Limb (tissue), 2 donors: ENCODE results near the gene ADAD2.
A peak's percentile ranks its signal among the peaks of the same experiment; 100 is the strongest.

ENCODE experiments used
- DNase-seq, 2 donors: peaks; one replicate each; pipeline ENCODE4 v3.0.0-alpha.2; 2016; ENCODE audit errors: extremely low spot score in 2 of 2

ADAD2 gene

DNA sequence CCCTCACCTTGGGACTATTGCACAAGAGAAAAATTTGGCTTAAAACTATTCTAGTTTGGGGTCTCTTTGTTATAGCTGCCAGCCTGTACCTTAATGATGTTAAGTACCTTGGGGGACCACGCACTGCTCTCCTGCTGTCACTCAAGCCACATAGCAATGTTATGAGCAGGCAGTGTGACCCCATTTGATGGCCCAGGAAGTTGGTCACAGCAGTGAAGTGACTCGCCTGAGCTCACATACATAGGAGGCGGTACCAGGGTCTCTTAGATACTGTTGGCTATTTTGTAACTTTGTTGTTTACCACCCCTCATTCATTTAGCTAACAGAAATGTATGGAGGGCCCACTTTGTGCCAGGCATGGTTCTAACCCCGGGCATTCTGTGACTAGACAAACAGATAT is 32.5 kb downstream of the ADAD2 start:
- DNase-seq, result no peak

DNA sequence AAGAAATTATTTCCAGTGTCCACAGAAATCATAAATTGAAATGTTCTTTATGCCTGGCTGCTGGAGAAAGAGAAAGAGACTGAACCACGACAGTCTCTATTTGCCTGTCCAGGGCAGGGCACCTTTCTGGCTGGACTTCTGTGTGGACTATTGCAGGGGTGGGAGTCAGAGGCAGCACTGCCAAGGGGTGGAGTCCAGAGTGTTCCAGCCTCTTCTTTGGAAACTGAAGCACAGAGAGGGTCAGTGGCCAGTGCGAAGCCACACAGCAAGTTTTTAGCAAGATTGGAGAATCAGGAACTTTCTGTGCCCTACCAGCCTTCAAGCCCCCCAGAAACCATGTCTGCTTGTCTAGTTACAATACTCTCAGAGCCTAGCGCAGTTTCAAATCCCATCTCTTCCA is 33.6 kb downstream of the ADAD2 start:
- no peak for DNase-seq

DNA sequence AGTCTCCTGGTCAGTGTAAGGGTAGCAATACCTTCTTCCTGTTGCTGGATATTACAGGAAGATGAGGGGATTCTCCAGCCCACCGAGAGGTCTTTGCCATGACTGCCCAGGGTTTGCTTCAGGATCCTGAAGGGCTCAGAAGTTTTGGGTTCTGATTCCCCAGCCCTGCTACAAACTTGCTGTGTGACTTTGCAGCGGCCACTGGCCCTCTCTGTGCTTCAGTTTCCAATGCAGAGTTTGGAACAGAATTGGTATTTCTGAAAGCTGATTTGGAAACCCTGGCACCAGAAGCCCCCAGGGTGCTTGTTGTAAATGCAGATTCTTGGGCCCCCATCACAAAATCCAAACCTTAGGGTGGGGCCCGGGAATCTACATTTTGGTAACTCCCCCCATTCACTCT is 34.2 kb downstream of the ADAD2 start:
- DNase-seq, result no peak

GRCh38 chr16:84225571-84225970 is 34.6 kb downstream of the ADAD2 start:
- no peak for DNase-seq

GRCh38 chr16:84226026-84226425 is 35.1 kb downstream of the ADAD2 start:
- DNase-seq, result no peak

- DNase-seq, result no peak
Observed at GRCh38 chr16:84227548-84227947, 36.6 kb downstream of the ADAD2 start.

DNA sequence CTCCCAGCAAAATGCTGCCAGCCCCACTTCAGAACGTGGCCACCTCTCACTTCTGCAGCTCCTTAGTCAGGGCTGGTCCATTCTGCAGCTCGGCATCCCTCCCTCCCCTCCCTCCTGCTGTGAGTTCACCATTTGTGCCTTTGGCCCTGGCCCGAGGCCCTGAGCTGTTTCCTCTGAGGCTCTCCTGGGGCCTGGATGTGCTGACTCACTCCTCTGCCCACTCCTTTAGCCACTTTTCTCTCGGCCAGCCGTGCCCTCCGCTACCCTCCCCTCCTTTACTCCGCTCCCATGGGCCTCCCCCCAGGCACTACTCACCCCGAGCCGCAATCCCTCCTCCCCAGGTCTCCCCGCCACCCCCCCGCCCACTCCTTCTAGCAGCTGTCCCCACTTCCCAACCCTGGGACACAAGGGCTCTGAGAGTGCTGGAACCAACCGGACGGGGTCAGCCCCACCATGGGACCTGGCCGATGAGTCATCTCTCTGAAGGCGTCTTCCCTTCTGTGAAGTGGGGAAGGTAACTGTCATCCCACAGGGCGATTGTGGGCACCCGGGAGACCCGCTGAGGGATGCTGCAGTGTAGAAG is 37.4 kb downstream of the ADAD2 start:
- DNase-seq, result peak; percentile 47 to 49

- DNase-seq, result no peak
Observed at GRCh38 chr16:84229471-84229870, 38.5 kb downstream of the ADAD2 start.

DNA sequence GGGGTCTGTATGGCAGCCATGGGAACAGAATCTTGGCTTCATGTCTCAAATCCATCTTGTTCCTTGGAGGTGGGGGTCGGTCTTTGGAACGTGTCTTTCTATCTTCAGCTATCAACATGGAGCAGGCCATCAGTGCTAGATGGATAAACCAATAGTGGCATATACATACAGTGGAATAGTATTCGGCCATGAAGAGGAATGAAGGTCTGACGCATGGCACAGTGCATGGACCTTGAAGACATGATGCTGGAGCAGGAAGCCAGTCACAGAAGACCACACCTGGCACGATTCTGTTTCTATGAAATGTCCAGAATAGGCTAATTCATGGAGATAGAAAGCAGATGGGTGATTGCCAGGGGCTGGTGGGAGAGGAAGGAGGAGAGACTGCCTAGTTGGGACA is 41.1 kb downstream of the ADAD2 start:
- DNase-seq, result no peak

GRCh38 chr16:84232969-84233368 is 42.0 kb downstream of the ADAD2 start:
- DNase-seq, result no peak

DNA sequence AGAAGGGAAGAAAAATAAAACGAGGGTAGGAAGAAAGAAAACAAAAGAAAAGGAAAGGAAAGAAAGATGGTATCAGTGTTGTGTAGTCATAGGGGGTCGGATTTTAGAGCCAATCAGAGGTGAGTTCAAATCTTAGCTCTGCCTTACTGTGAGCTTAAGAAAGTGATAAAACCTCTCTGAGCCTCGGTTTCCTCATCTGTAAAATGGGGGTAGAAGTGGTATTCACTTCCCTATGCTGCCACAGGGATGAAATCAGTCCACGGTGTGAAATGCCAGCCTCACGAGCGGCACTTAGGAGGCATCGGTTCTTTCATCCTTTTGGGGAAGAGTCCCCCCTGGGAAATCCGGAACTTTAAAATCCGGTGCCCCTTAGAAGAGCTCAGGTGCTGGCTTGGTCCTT is 42.8 kb downstream of the ADAD2 start:
- DNase-seq, result no peak

DNA sequence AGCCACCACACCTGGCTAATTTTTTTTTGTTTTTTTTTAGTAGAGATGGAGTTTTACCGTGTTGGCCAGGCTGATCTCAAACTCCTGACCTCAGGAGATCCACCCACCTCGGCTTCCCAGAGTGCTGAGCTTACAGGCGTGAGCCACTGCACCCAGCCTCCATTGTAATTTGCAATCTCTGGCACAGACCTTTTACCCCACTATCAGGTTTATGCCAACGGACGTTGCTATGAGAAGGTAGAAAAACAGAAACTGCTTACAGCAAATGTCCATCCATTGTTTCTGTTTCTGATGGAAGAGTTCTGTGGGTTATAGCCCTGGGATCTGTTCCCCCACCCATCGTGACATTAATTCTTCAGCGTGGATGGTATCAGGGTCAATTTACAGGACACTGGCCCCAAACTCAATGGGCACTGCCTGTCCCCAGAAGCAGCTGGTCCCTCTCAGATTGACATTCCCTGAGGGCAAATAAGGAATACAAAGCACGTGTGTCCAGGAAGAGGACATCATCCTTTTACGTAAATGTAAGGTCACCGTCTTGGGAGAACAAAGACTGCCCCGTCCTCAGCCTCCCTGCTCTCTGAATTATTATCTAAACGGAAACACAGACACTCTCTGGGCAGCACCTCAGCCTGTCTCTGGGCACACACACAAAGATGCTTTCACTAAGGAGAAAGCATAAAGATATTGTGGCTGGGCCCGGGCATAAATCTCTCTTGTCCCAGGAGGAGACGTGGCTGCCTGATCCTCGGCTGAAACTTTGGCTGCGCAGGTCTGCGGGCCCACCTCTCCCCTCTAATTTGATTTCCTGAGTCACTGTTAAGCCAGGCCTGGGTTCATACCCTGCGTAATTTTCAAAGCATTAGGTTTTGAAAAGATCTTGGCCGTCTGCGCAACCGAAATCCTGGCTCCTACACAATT is 43.6 kb downstream of the ADAD2 start:
- peak in 1 of 2 donors; percentile 27 for DNase-seq

DNA sequence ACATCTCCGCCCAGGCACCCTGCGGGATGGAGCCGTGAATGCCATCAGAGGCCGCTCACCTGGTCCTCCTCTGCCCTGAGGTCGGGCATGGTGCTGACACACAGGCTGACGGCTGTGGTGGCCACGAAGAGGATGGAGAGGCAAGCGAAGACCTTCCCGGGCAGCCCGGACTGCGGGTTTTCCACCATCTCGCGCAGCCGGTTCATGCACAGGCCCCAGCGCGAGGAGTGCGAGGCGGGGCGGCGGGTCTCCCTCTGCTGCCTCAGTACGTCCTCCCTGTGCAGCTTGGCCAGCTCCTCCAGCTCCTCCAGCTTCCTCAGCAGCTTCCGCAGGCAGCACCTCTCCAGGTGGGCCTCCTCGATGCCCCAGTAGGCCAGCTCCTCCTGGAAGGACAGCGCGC is 45.7 kb downstream of the ADAD2 start:
- no peak for DNase-seq

GRCh38 chr16:84237994-84238750 is 47.2 kb downstream of the ADAD2 start:
- DNase-seq, result no peak

DNA sequence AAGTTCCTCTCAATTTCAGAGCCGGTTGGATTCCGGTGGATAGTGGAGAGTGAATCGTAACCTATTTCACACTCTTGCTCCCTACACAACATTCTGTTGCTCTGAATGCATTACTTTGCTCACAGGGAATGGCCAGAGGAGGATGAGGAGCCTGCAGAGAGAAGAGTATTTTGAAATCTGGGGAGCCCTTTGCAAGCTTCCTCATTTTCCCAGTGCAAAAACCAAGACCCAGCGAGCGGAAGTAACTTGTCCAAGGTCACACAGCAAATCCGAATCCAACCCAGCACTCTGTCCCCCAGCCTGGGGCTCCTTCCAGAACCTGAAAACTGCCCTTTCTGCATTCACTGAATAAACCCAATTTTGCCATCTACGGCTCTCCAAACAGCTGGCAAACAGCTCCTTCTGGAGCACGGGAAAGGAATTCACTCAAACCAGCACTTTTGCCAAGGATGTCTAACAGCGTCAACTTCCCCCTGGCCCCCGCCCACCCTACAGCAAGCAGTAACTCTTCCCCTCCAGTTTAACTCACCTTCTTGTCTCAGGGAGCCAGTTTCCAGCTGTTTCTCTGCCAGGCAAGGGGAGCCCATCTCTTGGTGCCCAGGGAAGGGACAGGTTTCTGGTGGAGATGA is 48.3 kb downstream of the ADAD2 start:
- peak in 1 of 2 donors; percentile 38 for DNase-seq

- DNase-seq, result peak in 1 of 2 donors; percentile 49
Observed at GRCh38 chr16:84239909-84240308, 49.0 kb downstream of the ADAD2 start, which contains the start of gene KCNG4. TSS of gene KCNG4 (minus strand) at chr16:84240012. CDS start at chr16:84237485, 2,527 bp downstream.

DNA sequence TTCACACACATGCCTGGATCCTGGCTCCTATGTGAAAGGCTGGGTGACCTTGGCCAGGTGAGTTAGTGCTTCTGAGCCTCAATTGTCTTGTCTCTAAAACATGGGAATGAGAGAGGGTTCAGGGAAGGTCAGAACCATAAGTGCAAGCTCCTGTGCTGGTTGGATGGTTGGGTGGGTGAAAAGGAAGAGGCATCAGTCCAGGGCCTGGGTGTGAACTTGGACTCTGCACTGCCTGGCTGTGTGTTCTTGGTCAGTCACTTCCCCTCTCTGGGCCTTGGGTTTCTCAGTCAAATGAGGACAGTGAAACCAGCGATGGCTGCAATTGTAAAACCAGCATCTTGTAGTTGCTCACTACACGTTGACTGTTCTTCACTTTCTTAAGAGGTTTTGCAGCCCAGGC is 49.5 kb downstream of the ADAD2 start:
- no peak for DNase-seq

DNA sequence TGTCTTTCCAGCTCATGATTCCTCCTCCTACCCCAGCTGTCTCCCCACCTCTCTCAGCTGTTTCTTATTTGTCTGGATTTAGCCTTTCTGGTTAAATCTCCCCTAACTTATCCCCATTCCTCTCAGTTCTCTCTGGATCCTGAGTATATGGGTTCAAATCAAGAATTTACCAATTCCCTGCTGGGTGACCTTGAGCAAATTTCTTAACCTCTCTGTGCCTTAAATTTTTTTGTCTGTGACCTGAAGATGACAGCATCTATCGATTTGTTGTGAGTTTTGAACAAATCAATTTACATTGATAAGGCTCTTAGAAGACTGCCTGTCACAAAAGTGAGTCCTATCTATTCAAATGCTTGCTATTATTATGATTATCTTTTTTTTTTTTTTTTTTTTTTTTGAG is 50.8 kb downstream of the ADAD2 start:
- DNase-seq, result no peak

DNA sequence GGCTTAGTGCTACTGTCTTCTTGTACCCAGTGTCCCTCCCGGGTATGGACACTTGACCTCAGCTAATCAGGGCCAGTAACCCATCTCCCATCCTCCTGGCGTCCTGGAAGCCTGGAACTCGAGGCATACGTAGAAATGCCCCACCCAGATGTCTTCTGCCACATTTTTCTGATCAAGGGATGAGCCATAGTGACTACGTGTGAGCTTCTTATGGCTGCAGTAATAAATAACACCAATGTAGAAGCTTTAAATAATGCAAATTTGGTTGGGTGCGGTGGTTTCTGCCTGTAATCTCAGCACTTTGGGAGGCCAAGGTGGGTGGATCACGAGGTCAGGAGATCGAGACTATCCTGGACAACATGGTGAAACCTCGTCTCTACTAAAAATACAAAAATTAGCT is 51.9 kb downstream of the ADAD2 start:
- no peak for DNase-seq

- DNase-seq, result no peak
Observed at GRCh38 chr16:84243732-84244131, 52.8 kb downstream of the ADAD2 start.

- DNase-seq, result no peak
Observed at GRCh38 chr16:84244728-84245127, 53.8 kb downstream of the ADAD2 start.
